ENCODE measurements around the gene NPAS2.

The NPAS2 gene

GRCh38 chr2:100857341-100857740, 37.4 kb downstream of the NPAS2 start:
- DNase-seq = no peak

GRCh38 chr2:100857915-100858314, 38.0 kb downstream of the NPAS2 start:
- no peak for DNase-seq

GRCh38 chr2:100859902-100860301, 40.0 kb downstream of the NPAS2 start:
- DNase-seq = no peak

GRCh38 chr2:100861340-100861739, 41.4 kb downstream of the NPAS2 start:
- DNase-seq = no peak

GRCh38 chr2:100862081-100862480, 42.1 kb downstream of the NPAS2 start:
- no peak for DNase-seq

- no peak for DNase-seq
Measured at GRCh38 chr2:100865816-100866460, 46.0 kb downstream of the NPAS2 start.

GRCh38 chr2:100868083-100868482, 48.1 kb downstream of the NPAS2 start:
- no peak for DNase-seq

GRCh38 chr2:100869120-100869519, 49.2 kb downstream of the NPAS2 start:
- DNase-seq = no peak

GRCh38 chr2:100870652-100871531, 51.0 kb downstream of the NPAS2 start:
- DNase-seq = no peak

- DNase-seq = no peak
Measured at GRCh38 chr2:100875516-100876230, 55.7 kb downstream of the NPAS2 start.

GRCh38 chr2:100876231-100876860, 56.4 kb downstream of the NPAS2 start:
- no peak for DNase-seq

GRCh38 chr2:100877555-100877954, 57.6 kb downstream of the NPAS2 start:
- no peak for DNase-seq

- DNase-seq = no peak
Measured at GRCh38 chr2:100878000-100878791, 58.3 kb downstream of the NPAS2 start.

- DNase-seq = no peak
Measured at GRCh38 chr2:100879296-100879695, 59.4 kb downstream of the NPAS2 start.

GRCh38 chr2:100880036-100880435, 60.1 kb downstream of the NPAS2 start:
- DNase-seq = no peak

- no peak for DNase-seq
Measured at GRCh38 chr2:100880730-100881129, 60.8 kb downstream of the NPAS2 start.

GRCh38 chr2:100882645-100883613, 63.0 kb downstream of the NPAS2 start:
- DNase-seq = no peak

- no peak for DNase-seq
Measured at GRCh38 chr2:100884145-100884621, 64.2 kb downstream of the NPAS2 start.

GRCh38 chr2:100886085-100886484, 66.1 kb downstream of the NPAS2 start:
- DNase-seq = no peak

GRCh38 chr2:100887039-100887578, 67.2 kb downstream of the NPAS2 start:
- DNase-seq = no peak

Data from NCI-H1436 treated with DMSO at 0.1 percent for 48 hours (cell line).